GM21717 (cell line): ENCODE data around the gene USP36.
"Not testable (repeated sequence)": the region's sequence is repeated elsewhere in the genome, so short reads cannot be mapped to it uniquely, and the experiment has no call there.

ENCODE experiments used
- ATAC-seq: cut with Tn5 transposase; IDR thresholded peaks from one replicate; pipeline ENCODE4 v1.9.1; 2021; ENCODE audit warnings: mild to moderate bottlenecking, moderate library complexity; ENCODE audit not compliant: unreplicated experiment

USP36 gene

DNA sequence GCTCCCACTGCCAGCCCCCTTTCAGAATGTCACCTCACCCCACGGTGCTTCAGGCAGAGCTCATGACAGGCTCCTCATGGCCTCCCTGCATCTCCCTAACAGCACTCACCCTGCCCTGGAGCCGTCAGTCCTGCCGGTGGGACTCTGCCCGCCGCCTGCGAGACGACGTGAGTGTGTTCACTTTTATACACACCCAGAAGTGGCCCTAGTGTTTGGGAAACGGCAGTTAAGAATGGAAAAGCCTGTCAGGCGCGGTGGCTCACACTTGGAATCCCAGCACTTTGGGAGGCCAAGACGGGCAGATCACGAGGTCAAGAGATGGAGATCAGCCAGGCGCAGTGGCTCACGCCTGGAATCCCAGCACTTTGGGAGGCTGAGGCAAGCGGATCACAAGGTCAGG is 46.2 kb downstream of the USP36 start:
- no peak for ATAC-seq

- no peak for ATAC-seq
Measured at GRCh38 chr17:78793968-78794367, 46.6 kb downstream of the USP36 start.

- ATAC-seq: no peak
Measured at GRCh38 chr17:78793415-78793814, 47.2 kb downstream of the USP36 start.

DNA sequence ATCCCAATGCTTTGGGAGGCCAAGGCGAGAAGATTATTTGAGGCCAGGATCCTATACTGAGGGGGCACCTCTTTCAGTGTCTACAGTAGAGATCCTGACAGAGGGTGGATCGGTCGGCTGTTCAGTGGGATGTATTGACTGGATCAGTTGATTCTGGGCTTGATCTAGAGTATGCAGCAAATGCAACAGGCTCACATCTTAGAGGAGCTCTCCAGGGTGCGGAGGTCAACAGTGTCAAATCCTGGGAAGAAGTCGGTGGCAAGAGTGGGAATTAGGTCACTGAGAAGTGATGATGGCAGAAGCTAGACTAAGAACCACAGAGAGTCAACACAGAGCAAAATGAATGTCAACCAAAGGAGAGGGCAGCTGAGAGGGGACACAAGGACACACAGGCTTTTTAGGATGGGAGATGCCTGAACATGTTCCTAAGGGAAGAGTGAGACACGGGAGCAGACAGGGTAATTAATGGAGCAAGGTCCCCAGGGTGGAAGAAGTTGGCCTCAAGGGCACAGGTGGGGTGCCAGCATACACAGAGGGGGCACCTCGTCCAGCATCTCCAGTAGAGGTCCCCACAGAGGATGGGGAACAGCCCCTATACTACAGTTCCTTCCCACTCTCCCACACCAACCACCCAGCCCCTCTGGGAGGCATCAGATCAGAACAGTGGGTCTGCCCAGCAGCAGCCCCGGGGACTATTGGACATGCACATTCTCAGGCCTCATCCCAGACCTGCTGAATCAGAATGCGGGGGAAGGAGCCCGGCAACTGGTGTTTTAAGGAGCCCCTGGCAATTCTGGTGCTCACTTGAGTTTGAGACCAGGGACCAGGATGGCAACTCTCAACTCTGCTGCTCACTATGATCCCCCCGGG is 48.5 kb downstream of the USP36 start:
- ATAC-seq: no peak

GRCh38 chr17:78790552-78790951 is 50.1 kb downstream of the USP36 start:
- ATAC-seq: no peak

DNA sequence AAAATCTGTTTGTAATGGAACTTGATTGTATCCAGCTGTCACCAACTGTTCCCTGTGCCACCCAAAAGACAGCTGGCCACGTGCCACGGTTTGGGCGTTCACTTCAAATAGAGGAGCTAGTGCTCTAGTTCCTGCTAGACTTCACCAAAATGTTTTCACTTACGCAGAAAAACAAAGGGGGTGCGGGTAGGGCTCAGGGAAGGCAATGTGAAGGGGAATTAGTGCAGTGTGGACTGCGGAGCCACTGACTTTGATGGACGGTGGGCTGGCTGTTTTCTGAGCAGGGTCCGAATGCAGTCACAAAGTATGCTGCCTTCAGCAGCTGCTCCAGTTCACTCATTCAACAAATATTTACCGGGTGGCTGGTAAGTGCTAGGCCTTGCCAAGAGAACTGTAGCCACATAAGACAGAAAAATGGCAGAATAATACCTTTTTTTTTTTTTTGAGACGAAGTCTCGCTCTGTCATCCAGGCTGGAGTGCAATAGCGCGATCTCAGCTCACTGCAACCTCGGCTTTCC is 50.9 kb downstream of the USP36 start:
- ATAC-seq: no peak

DNA sequence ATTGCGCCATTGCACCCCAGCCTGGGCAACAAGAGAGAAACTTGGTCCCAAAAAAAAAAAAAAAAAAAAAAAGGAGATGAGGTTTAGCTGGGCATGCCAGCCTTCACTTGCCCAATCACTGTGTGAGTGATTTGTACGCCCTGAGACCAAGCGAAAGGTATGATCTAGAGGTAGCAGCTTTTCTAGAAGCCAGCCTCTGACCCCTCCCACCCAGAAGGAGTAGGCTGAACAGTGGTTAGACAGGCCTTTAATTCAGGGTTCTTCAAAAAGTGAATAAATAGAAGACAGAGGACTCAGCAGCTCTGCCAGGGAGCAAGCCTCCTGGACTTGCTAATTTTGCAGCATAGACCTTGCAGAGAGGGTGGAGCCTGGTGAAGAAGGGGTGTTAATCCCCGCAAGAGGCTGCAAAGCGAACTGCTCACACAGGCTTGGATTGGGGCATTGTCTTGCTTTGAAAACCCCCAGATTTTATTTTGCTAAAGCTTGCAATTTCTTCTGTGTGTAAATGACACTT is 51.4 kb downstream of the USP36 start:
- ATAC-seq: no peak

GRCh38 chr17:78788451-78788850 is 52.2 kb downstream of the USP36 start:
- ATAC-seq: no peak

GRCh38 chr17:78787444-78787843 is 53.2 kb downstream of the USP36 start:
- no peak for ATAC-seq

- ATAC-seq: no peak
Measured at GRCh38 chr17:78785663-78786057, 55.0 kb downstream of the USP36 start.

GRCh38 chr17:78785011-78785662 is 55.5 kb downstream of the USP36 start:
- ATAC-seq: no peak

DNA sequence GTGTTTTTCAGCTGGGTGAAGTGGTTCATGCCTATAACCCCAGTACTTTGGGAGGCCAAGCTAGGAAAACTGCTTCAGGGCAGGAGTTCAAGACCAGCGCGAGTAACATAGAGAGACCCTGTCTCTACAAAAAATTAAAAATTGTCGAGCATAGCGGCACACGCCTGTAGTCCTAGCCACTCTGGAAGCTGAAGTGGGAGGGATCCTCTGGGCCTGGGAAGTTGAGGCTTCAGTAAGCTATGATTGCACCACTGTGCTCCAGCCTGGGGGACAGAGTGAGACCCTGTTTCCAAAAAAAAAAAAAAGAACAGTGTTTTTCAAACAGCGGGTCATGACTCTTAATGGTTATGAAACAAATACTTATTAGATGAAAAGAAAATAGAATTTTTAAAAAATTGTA is 56.3 kb downstream of the USP36 start:
- no peak for ATAC-seq

GRCh38 chr17:78783711-78784324 is 56.8 kb downstream of the USP36 start:
- ATAC-seq: no peak

DNA sequence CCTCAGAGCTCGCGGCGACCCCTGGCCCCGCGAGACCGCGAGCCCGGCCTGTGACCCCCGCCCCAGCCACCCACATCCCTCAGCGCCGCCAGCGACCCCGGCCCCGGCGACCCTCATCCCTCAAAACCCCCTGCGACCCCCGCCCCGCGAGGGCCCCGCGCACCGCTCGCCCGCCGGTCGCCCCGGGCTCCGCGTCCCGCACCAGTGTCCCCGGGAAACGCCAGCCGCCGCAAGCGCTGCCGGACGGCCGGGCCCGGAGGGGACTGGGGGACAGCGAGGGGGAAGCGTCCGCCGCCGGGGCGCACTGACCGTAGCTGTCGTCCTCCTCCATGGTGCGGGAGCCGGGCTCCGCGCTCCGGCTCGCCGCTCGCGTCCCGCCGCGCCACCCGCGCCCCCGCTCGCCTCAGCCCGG is 58.7 kb downstream of the USP36 start, which contains the start of gene CYTH1:
Gene CYTH1, minus strand, starts transcription at position 381 of the 412 bp plus-strand sequence. Its CDS starts 50 bp downstream, at position 331.
- no peak for ATAC-seq

DNA sequence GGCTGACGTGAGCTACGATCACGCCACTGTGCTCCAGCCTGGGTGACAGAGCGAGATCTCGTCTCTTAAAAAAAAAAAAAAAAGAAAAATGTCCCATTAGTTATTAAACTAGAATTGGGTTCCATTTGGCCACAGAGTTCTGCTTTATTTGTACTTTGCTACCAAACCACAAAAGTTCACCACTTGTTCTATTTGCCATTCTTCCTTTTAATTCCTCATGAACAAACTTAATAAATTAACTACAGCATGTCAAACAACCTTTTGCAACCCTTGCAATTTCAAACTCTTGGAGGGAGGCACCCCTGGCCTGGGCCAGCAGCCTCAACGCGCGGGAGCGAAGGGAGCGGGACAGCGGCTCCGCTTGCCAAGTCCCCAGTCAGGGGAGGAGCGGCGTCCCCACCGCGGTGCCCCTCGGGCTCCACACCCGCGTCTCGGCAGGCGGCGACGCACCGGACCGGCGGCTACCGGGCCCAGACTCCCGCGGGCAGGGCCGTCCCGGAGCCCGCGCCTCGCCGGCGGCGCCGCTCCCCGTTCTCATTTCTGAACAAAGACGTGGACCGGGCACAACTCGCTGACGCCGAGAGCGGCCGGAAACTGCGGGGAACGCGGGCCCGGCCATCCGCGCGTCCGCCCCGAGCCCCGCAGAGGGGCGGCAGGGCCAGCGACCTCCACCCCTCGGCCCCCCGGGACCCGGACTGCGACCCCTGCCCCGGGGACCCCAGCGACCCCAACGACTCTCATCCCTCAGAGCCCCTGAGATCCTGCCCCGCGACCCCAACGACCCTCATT is 59.3 kb downstream of the USP36 start:
- ATAC-seq: peak; percentile 10

GRCh38 chr17:78780335-78780734 is 60.3 kb downstream of the USP36 start:
- no peak for ATAC-seq

- no peak for ATAC-seq
Measured at GRCh38 chr17:78779850-78780249, 60.8 kb downstream of the USP36 start.

DNA sequence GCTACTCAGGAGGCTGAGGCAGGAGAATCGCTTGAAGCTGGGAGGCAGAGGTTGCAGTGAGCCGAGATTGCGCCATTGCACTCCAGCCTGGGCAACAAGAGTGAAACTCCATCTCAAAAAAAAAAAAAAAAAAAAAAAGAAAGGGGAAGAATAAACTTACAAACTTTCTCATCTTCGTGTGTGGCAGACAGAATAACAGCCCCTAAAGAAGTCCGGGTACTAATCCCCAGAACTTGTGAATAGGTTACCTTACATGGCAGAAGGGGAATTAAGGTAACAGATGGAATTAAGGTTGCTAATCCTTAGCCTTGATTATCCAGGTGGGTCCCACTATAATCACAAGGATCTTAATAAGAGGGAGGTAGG is 61.3 kb downstream of the USP36 start:
- ATAC-seq: not testable (repeated sequence)

DNA sequence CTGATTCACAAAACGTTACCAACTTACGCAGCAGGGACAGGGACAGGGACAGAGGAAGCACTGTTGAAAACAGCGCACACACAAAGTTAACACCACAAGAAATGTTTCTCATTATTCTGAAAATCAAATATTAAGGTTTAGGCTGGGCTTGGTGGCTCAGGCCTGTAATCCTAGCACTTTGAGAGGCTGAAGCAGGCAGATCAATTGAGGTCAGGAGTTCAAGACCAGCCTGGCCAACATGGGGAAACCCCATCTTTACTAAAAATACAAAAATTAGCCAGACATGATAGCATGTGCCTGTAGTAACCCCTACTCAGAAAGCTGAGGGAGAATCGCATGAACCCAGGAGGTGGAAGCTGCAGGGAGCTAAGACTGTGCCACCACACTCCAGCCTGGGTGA is 62.7 kb downstream of the USP36 start:
- no peak for ATAC-seq

- peak; percentile 37 for ATAC-seq
Measured at GRCh38 chr17:78774956-78775571, 65.5 kb downstream of the USP36 start.
